Vagina (tissue), 2 donors: ENCODE measurements around the gene VAMP2. TPM values are rescaled to one million over a fixed set of nuclear protein-coding genes. Genes with fewer than 3 reads are reported as not detected.
A peak's percentile ranks its signal among the peaks of the same experiment; 100 is the strongest.

Experiments used
- DNase-seq, 2 donors: peaks; one replicate each; pipeline ENCODE4 v3.0.0-alpha.2; 2017; ENCODE audit errors: extremely low spot score in 2 of 2
- H3K27ac ChIP-seq: fragments of 200-600 bp; sonication (generic); one replicate; pipeline ENCODE4 v1.5.1; 2019
- H3K27me3 ChIP-seq: fragments of 200-600 bp; sonication (generic); one replicate; pipeline ENCODE4 v1.5.1; 2019
- H3K36me3 ChIP-seq, 2 donors: fragments of 200-600 bp; sonication (generic); one replicate each; pipeline ENCODE4 v1.5.1; 2017 to 2019
- H3K4me1 ChIP-seq: fragments of 200-600 bp; sonication (generic); one replicate; pipeline ENCODE4 v1.5.1; 2019
- H3K4me3 ChIP-seq, 2 donors: fragments of 200-600 bp; sonication (generic); 1 replicate in 1 of 2; 2 replicates in 1 of 2; pipeline ENCODE4 v1.5.1; 2016 to 2019
- H3K9me3 ChIP-seq: fragments of 200-600 bp; sonication (generic); one replicate; pipeline ENCODE4 v1.5.1; 2019
- POLR2A ChIP-seq, 2 donors: fragments of 450-650 bp; IDR thresholded peaks; one replicate each; pipeline ENCODE4 v1.6.1; 2017; ENCODE audit warnings: antibody characterized with exemption in 2 of 2, mild to moderate bottlenecking in 2 of 2, moderate library complexity in 2 of 2
- POLR2AphosphoS5 ChIP-seq, 2 donors: sonication (generic); formaldehyde crosslinking; IDR thresholded peaks; one replicate each; pipeline ENCODE4 v1.9.0; 2017; ENCODE audit warnings: antibody characterized with exemption in 2 of 2, mild to moderate bottlenecking in 2 of 2, low read depth in 1 of 2; ENCODE audit not compliant: insufficient read depth in 1 of 2
- intact Hi-C: fragments of 100-400 bp; cut with DNase I; formaldehyde crosslinking; loops from one replicate; pipeline ENCODE4 v1.15.1; 2023
- total RNA-seq: library from RNA; depleted of rRNA; stranded (reverse); fragments of >200 nt; gene quantifications from one replicate; pipeline ENCODE4 v1.2.3, GENCODE V29; 2016
- TF ChIP-seq, protein P1 (sequence below), 3 experiments: fragments of 450-650 bp in 2 of 3; fragments of 200-600 bp in 1 of 3; sonication (generic) in 1 of 3; IDR thresholded peaks; one replicate each; pipeline ENCODE4 v1.5.1; 2017 to 2019; ENCODE audit warnings: antibody characterized with exemption in 3 of 3, mild to moderate bottlenecking in 2 of 3, moderate library complexity in 2 of 3

Gene VAMP2
- total RNA-seq, 1 donor from 2014 or later = 35.6 TPM

DNA sequence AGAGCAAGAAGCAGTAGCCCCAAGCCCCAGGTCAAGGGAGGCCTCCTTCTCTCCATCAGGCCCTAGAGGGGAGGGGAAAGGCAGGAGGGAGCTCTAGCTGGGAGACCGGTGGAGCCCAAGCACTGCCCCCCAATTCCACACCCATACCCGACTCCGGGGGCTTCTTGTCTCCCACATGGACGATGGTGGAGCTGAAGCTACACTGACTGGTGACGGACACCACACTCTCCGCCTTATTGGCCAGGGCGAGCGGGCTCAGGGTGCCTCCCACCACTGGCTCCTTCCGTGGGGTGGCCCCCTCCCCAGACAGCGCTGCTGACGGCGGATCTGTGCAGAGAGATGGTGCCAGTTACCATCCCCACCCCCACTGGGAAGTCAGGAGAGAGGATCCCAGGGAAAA is 16.9 kb downstream of the VAMP2 start:
- peaks cover 45 to 100% of the 10 kb centered on the region in 2 donors for H3K36me3 ChIP-seq
- no peak overlapping the region for H3K4me3 ChIP-seq
- H3K27ac ChIP-seq = peak overlapping the region; percentile 37
- peak in 1 of 2 donors; percentile 86 for DNase-seq
- peaks cover 24% of the 10 kb centered on the region for H3K4me1 ChIP-seq
- peak in 1 of 2 donors; percentile 3 for TF ChIP-seq POLR2AphosphoS5 (IDR thresholded peaks at IDR 0.05; ENCODE audit: insufficient read depth in 1 of 2, low read depth in 1 of 2)
- TF ChIP-seq, protein P1, sequence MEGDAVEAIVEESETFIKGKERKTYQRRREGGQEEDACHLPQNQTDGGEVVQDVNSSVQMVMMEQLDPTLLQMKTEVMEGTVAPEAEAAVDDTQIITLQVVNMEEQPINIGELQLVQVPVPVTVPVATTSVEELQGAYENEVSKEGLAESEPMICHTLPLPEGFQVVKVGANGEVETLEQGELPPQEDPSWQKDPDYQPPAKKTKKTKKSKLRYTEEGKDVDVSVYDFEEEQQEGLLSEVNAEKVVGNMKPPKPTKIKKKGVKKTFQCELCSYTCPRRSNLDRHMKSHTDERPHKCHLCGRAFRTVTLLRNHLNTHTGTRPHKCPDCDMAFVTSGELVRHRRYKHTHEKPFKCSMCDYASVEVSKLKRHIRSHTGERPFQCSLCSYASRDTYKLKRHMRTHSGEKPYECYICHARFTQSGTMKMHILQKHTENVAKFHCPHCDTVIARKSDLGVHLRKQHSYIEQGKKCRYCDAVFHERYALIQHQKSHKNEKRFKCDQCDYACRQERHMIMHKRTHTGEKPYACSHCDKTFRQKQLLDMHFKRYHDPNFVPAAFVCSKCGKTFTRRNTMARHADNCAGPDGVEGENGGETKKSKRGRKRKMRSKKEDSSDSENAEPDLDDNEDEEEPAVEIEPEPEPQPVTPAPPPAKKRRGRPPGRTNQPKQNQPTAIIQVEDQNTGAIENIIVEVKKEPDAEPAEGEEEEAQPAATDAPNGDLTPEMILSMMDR (IDR thresholded peaks at IDR 0.05) = no peak
- TF ChIP-seq POLR2A (IDR thresholded peaks at IDR 0.05) = no peak
- intact Hi-C loops = no loop called here
- H3K9me3 ChIP-seq = no peaks in the 10 kb centered on the region
- no peaks in the 10 kb centered on the region for H3K27me3 ChIP-seq

DNA sequence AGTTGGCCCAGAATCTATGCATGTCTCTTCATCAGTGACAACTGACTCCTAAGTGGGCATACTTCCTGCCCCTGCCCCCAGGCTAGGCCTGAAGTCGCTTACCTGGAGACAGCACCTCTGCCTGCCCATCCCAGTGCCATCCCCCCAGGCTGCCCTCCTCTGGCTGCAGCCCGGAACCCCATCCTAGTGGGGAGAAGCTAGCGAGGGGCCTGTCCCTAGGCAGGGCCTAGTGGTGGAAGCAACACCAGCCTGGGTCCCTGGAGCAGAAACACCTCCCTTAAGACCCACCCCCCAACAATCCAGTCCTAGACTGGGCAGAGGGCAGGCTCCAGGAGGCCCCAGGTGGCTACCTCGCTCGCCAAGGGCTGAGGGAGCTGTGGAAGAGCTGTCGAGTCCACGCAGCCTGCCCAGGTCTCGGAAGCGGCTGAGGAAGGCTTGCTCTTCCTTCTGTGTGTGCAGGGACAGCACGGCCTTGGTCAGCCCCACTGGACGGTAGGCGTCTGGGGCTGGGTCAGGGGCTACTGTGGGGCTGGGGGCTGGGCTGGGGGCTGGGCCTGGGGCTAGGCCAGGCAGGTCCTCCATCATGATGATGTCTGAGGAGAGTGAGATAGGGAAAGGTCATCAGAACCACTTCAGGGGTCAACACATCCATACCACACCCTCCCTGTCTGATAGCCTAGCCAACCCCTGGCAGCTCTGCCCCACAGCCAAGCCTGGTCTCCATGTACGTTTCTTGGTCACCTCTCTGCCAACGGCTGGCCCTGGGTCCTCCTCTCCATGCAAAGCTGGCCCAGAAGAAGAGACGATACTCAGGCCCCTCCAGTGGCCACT is 18.1 kb downstream of the VAMP2 start:
- intact Hi-C loops = no loop called here
- no peak overlapping the region for H3K27ac ChIP-seq
- H3K4me3 ChIP-seq = no peak overlapping the region
- no peaks in the 10 kb centered on the region for H3K27me3 ChIP-seq
- peaks cover 43 to 100% of the 10 kb centered on the region in 2 donors for H3K36me3 ChIP-seq
- no peak for DNase-seq
- TF ChIP-seq POLR2AphosphoS5 (IDR thresholded peaks at IDR 0.05; ENCODE audit: insufficient read depth in 1 of 2, low read depth in 1 of 2) (peak in 1 of 2 donors; percentile 4), POLR2A (IDR thresholded peaks at IDR 0.05) (no peak)
- TF ChIP-seq, protein P1 (IDR thresholded peaks at IDR 0.05) = no peak
- peaks cover 19% of the 10 kb centered on the region for H3K4me1 ChIP-seq
- H3K9me3 ChIP-seq = no peaks in the 10 kb centered on the region

DNA sequence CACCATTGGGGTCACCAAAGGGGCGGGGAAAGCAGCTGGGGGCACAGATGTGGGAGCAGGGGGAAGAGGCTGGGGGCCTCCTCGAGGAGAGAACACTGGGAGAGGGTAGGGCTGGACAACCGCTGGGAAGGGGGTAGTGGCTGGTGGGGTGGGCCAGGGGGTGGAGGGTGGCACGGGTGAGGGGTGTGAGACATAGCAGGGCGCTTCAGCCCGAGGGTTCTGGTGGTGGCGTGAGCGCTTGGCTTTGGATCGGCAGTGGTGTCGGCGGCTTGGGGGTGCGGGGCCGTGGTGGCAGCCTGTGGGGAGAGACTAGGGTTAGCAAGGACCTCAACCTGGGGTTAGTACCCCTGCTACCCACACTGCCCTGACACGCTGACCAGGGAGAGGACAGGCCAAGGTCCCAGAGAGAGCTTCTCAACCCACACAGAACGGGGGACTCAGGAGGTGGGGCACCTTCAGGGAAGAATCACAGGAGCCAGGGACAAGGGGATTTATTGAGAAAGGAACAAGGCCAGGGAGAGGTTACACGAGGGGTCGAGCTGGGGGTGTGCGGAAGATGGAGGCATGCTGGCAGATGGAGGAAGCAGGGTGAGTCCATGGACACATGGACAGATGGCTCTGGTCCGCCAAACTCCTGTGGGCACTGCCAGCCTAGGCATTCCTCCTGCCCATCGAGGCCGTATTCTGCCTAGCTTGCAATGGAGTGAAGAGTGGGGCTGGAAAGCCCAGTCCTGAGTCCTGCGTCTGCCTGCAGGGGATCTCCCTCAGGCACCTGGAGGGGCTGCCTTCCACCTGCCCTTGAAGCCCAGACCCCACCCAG is 19.0 kb downstream of the VAMP2 start:
- peaks cover 37 to 97% of the 10 kb centered on the region in 2 donors for H3K36me3 ChIP-seq
- H3K4me3 ChIP-seq = no peak overlapping the region
- TF ChIP-seq POLR2A (IDR thresholded peaks at IDR 0.05) (no peak), POLR2AphosphoS5 (IDR thresholded peaks at IDR 0.05; ENCODE audit: insufficient read depth in 1 of 2, low read depth in 1 of 2) (peak in 1 of 2 donors; percentile 42)
- TF ChIP-seq, protein P1 (IDR thresholded peaks at IDR 0.05) = no peak
- H3K9me3 ChIP-seq = no peaks in the 10 kb centered on the region
- intact Hi-C loops = no loop called here
- peak overlapping the region; percentile 8 for H3K27ac ChIP-seq
- H3K27me3 ChIP-seq = no peaks in the 10 kb centered on the region
- H3K4me1 ChIP-seq = peaks cover 19% of the 10 kb centered on the region
- no peak for DNase-seq

DNA sequence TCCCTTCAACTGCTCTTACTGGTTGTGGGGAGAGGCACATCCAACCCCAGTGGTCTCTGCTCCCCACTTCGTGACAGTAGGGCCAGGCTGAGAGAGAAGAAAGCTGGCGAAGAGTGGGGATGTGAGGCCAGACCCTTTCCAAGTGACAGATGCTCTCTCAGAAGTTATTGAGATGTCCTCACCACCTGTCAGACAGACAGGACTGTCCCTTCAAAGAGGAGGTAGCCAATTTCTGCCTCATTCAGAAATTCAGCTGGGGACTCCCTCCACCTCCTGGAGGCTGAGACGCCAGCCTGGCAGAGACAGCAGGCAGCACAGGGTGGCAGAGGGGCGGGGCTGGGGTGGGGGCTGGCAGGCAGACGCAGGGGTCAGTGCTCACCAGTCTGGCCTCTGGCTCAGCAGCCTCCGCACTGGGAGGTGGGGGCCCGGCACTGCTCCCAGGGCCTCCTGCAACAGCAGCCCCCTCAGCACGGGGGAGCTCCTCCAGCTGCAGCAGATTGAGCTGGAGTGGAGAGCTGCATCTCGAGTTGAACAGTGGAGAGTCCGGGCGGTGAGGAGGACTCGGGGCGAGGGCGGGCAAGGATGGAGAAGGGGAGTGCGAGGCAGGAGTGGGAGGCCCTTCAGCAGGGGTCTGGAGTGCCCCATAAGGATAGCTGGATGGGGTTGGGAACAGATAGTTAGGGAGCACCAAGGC is 19.7 kb downstream of the VAMP2 start:
- H3K4me1 ChIP-seq = peaks cover 18% of the 10 kb centered on the region
- H3K9me3 ChIP-seq = no peaks in the 10 kb centered on the region
- peak overlapping the region; percentile 8 for H3K27ac ChIP-seq
- H3K36me3 ChIP-seq = peaks cover 29 to 89% of the 10 kb centered on the region in 2 donors
- intact Hi-C loops = no loop called here
- TF ChIP-seq POLR2AphosphoS5 (IDR thresholded peaks at IDR 0.05; ENCODE audit: insufficient read depth in 1 of 2, low read depth in 1 of 2) = no peak
- no peak for TF ChIP-seq POLR2A (IDR thresholded peaks at IDR 0.05)
- TF ChIP-seq, protein P1 (IDR thresholded peaks at IDR 0.05) = no peak
- no peak for DNase-seq
- no peak overlapping the region for H3K4me3 ChIP-seq
- H3K27me3 ChIP-seq = no peaks in the 10 kb centered on the region
